Activated CD8-positive, alpha-beta memory T cell treated with anti-CD3 and anti-CD28 coated beads for 4 hours (primary cell): ENCODE data around the gene DLG2.
"Not testable (repeated sequence)": the region's sequence is repeated elsewhere in the genome, so short reads cannot be mapped to it uniquely, and the experiment has no call there.

Experiments
- DNase-seq, 2 donors: peaks; one replicate each; pipeline ENCODE4 v3.0.0-alpha.2; 2020; ENCODE audit warnings: low read depth in 2 of 2

DLG2 gene

DNA sequence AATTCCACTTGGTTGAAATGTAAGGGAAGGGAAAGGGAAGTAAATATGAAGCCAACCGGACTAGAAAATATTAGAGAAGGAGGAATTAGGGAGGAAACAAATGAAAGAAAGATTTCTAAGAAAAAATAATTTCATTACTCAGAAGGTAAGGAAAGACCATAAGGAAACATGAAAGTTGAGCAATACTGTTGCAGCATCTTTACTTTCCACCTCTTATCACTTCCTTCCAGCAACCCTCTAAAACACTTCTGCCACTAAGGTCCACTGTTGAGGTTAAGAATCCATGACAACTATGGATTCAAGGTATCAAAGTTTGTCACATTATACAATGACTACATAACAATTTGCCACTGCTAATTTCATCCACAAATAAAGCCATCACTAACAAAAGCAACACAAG is 308.6 kb downstream of the DLG2 start:
- DNase-seq = no peak

DNA sequence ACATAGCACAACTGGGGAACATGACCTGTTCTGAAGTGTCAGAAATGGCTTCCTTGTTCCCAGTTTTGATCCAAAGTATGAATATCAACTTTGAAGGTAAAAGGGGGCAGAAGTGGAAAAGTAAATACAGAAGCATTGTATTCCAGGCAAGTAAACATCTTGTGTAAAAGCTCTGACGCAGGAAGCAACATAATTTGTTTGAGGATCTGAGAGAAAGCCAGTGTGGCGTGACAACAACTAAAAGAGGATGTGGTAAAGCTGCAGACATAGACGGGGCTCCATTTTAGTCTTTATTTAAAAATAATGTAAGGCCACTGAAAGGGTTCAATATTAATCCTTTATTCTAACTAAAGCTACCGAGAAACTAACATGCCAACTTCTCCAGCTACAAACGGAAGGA is 310.2 kb downstream of the DLG2 start:
- DNase-seq = no peak

DNA sequence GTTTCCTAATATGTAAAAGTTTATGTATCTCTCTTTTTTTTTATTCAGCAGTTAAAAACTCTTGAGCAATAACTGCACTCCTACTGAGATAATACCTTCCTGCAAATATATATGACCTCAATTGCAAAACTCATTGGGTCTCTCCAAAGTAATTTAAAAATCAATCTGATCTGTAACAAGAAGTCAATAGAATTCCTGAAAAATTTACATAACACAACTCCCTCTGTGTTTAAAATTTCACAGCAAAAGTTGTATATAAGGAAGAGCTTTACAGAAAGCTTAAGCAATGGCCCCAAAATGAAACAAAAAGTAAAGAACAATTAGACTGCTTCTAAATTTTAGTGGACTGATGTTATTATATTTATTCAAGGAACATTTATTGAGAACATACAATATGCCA is 313.4 kb downstream of the DLG2 start:
- no peak for DNase-seq

DNA sequence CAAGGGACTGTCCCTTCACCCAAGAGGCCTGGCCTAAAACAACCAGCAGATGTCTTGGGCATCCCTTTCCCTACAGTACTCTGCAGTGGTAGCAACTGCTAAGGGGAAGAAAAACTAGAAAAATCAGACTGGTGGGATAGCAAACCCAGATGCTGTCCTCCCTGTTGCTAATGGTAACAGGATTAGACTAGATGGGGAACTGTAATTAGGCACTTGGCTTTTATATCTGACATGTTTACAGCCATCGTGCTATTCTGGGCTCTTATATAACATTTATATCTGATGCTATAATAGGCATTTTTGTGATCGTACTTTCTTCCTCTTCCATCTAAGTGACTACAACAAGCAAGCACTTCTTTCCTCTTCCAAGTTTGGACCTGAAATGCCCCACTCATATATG is 316.7 kb downstream of the DLG2 start:
- no peak for DNase-seq

DNA sequence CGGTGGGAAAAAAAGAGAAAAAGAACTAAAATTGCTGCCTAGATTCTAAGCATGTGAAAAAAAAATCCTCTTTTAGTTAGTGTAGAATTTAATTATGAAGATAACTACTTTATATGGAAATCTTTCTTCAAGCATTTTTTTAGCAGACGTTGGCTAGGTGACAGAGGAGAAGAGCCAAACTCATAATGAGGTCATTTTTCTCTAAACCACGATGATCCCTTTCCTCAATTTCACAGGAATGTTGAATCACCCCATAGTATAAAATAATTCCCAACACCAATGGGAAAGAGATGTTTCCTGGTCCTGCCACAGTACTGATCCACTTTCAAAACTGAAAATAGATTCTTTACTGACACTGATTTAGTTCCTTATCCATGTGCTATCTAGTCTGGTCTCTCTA is 319.8 kb downstream of the DLG2 start:
- DNase-seq = no peak

DNA sequence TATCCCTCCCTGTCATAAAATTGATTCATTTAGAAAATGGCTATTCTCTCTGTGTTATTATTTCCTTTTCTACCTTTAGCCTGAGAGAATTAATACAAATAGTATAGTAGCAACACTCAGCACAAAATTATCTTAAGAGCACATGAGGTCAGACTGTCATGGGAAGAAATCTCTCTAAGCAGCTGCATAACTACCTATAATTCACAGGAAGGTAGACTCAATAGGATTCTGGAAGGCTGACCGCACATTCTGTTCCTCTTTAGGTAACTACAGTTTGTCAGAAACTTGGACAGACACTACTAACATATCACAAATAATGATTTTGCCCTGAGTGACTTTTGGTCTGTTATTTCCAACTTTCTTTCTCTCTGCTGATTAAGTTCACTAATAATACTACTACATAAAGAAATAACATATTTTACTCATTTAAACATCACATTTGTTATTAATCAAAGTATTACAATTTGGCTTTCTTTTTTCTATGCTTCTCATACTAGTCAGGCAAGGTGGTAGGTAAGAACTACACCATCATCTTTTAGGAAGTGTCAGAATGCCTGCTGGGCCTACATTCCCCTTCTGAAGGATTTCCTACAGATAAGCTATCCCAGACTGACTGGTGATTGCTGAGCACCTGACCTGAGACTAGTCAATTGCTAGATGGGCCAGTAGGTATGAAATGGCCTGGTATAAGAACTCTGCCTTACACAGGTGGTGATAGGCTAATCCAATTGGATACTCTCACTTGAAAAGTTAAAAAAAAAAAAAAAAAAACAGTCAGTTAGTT is 325.1 kb downstream of the DLG2 start:
- DNase-seq = no peak

DNA sequence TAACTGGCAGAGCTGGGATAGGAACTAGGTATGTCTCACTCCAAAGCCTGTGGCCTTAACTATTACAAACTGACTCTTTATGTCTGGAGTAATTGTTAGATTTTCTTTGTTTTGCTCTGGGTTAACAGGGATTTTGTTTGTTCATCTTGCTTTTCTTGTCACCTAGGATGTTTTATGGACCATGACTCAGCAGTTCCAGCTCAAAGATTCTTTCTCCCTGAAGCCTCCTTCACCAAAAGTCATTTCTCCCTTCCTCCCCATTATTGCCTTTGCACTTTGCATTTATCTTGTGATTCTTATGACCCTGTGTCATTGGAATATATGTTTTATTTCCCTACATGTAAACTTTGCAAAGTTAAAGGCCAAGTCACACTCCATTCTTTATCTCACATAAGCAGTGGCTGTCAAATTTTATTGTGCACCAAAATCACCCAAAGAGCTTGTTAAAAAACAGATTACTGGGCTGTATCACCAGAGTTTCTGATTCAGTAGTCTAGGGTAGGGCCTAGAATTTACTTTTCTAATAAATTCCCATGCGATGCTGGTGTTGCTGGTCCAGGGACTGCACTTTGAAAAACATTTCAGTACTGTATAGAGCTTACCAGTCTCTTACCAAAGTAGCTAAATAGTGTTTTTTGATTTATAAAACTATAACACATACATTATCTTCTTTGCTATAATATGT is 327.7 kb downstream of the DLG2 start:
- DNase-seq = no peak

DNA sequence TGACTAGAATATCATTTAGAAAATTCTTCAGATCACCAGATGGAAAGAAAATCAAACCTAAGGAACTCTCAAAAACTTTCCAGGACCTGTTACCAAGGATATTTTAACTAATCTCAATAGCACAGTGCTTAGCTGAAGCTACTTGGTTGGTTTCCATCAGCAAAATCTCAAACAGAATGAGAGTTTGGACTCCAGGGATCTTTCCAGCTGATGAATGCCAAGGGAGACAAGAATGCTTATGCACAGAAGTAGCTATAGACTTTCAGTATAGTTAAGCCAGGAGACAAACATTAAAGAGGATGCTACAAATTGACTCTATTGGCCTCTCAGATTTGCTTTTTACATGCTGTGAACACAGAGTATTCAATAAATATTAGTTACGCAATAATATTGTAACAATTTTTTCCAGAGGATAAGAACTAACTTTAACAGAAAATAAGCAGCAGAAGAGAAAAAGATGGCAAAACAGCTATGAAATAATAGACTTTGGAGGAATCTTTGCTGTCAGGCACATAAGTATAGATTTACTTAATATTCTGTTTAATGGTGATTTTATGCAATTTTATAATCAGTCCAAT is 331.4 kb downstream of the DLG2 start:
- no peak for DNase-seq

DNA sequence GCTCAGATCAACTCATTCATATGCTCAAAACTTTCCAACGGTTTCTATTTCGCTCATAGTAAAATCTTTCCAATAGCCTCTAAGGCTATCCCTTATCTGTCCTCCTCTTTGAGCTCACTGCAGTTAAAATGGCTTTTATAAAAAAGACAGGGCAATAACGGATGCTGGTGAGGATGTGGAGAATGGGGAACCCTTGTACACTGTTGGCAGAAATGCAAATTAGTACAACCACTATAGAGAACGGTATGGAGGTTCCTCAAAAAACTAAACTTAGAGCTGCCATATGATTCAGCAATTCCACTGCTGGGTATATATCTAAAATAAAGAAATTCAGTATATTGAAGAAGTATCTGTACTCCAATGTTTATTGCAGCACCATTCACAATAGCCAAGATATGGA is 345.6 kb downstream of the DLG2 start:
- no peak for DNase-seq

DNA sequence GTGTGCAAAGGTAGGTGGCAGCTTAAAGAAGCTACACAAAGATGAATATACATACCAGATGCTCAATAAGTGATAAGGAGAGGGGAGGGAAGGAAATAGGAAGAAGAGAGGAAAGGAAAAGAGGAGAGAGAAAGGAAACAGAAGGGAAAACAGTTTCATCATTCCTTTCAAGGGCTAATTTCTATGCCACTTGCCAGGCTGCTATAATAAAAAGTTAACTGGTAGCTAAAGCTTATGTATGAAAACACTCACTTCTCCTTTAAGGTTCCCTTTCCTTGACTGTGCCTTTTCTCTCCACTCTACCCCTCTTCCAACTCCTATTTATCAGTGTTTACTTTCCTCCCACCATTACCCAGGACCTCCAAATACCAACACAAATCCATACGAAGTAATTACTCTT is 347.9 kb downstream of the DLG2 start:
- no peak for DNase-seq

DNA sequence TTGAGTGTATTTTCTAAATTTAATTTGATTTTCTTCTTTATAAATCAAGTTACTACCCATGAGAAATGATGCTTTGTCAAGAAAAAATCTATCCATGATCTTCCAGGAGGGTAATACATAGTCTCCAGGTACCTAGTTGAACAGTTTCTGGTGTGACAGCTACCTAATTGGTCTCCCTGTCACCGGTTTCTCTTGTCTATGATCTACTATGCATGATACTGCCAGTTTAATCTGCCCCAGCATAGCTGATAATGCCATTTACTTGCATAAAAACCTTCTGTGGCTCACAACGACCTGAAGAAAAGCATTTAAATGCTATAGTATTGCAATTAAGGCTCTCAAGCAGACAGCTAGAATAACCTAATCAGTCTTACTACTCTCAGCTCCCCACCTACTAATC is 349.5 kb downstream of the DLG2 start:
- no peak for DNase-seq

DNA sequence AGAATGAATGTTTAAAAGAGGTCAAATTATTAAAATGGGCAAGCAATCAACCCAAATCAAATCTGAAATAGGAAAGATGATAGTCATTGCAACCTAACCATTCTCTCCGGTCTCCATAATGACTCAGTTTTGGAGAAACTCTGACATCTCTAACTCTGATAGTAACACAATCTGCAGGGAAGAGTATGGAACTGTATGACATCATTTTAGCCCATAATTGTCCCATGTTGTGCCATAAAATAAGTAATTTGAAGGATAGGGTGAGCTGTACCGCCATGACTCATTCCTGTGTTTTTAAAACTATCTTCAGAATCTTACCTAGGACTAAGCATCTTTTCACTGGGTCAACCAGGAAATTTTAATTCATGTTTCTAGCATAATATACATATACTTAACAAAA is 350.8 kb downstream of the DLG2 start:
- DNase-seq = no peak

DNA sequence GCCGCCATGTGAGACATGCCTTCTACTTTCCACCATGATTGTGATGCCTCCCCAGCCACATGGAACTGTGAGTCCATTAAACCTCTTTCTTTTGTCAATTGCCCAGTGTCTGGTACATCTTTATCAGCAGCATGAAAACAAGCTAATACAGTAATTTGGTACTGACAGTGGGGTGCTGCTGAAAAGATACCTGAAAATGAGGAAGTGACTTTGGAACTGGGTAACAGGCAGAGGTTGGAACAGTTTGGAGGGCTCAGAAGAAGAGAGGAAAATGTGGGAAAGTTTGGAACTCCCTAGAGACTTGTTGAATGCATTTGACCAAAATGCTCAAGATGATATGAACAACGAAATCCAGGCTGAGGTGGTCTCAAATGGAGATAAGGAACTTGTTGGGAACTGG is 356.8 kb downstream of the DLG2 start:
- DNase-seq = not testable (repeated sequence)

DNA sequence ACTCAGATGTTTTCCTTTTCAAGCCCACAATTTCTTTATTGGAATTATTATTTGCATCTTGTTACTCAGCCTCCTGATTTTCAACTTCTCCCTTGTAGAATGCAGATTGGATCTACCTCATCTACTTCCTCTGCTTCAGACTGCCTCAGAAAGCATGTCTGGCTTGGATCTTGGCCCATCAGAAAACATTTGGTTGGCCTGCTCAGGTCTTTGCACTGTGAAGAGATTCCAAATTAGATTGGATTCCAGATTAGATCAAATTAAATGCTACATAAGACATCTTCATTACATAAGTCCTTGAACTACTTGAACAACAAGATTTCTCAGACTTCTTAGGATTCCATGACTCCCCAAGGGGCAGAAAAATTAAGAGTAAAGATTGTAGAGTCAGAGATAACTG is 358.0 kb downstream of the DLG2 start:
- DNase-seq = no peak

DNA sequence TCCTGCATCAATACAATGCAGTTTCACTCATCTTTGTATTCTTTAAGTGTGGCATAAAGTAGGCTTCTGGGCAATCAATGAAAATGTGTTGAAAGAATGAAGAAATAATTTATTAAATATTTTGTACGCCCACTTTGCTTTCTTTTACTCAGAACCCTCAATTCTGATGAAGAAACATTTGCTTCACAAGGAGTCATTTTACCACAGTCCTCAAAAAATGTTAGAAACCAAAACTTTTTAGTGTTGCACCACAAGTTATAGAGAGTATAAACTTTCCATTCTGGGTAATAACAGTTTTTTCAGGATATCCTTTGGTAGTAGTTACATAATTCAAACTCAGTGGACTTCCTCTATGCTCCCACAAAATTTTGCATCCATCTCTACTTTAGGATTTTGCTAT is 360.5 kb downstream of the DLG2 start:
- DNase-seq = no peak

DNA sequence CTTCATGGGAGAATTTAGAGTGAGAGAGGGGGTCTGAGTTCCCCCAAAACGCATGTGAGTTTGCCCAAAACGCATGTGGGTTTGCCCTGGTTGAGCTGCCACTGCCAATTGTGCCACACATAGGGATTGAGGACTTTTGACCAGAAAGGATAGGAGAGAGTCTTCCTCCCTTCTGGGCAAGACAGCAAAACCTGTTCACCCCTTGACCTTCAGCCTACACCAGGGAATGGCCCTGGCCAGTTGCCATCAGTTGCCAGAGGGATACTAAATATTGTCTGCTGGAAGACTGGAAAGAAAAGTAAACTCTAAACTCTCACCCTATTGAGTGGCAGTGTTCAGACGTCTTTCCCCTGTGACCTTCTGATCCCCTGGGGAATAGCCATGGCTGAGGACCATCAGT is 363.8 kb downstream of the DLG2 start:
- no peak for DNase-seq

DNA sequence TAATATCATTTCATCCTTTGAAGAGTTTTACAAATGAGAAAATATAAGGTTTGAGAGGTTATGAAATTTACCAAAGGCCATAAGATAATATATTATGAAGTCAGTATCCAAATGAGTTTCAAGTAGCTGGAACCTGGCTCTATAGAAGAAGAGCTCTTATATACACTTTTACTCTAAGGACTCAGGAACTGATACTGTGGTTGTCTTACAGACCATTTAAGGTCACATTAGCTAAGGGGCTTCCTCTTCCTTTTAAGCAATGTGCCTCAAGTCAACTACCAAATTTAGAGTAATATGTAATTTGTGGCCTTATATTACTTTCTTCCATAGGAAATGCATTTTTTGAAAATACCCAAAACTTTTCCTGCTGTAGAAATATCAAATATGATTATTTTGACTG is 369.3 kb downstream of the DLG2 start:
- no peak for DNase-seq

DNA sequence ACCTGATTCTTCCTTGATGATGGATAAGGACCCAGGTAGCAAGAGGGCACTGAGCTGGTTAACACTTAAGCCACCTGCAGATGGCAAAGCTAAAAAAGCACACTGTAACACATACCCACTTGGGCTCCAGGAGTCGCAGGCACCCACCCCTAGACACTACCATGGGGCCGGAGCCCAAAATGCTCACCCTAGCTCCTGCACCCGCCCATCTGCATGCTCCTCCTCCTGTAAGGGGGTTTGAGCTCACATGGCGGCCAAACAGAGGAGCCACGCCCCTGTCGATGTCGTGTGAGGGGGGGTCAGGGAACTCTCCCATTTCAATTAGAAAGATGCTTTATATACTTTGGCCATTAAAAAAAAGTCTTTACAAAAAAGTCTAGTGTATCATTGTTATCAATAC is 370.7 kb downstream of the DLG2 start:
- DNase-seq = no peak

DNA sequence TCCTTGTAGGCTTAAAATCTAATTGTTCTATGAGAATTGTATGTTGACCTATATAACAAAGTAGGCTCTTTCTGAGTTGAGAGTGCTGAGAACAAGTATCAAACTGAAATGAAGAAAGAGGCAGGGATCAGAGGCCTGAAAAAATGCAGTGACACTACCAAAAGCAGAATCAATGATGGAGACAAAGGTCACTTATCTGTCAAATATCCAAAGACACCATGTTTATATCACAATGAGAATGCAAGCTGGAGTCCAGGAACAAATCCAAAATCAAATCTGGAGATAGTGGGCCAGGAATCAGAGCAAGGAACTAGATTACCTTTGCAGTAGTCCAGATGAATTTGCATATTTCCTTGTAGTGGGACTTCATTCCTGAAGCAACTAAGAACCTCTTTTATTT is 377.7 kb downstream of the DLG2 start:
- no peak for DNase-seq

DNA sequence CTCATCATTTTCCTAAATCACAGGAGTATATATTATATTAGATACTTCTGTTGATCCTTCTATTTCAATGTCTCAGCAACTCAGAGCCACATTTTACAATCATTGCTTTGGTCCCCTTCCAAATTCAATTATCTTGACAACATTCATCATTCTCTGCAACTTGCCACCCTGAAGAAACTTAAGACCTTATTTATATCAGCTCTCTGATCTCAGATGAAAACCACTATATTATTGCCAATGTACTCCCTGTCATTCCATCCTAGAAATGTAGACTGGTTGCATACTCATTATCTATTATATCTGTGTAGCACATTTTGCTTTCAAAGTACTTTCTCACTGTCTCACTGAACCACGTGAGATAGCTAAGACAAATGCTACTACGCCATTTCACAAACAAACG is 379.3 kb downstream of the DLG2 start:
- no peak for DNase-seq

DNA sequence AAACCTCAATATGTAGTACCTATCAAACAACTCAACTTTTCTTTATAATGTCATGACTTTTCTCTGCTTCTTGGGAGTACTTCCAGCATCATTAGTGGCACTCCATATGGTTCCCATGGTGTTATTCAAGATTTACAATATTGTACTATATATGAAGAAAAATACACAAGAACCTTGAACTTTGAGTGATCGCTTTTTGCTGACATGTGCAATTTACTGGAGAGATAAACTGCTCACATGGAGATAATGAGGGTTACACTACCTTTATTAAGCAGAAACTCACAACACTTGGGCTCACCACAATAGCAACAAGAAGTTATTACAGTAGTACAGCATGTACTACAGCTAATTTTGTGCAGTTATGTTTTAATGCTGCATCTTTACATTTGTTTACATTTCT is 388.2 kb downstream of the DLG2 start:
- DNase-seq = no peak

DNA sequence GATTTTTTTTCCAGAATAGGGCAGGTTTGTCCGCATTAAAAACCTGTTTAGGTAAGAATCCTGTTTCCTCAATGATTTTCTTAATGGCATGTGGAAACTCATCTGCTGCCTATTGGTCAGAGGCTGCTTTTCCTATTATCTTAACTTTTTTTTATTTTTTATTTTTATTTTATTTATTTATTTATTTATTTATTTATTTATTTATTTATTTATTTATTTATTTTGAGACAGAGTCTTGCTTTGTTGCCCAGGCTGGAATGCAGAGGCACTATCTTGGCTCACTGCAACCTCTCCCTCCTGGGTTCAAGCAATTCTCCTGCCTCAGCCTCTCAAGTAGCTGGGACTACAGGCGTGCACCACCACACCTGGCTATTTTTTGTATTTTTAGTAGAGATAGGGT is 389.1 kb downstream of the DLG2 start:
- not testable (repeated sequence) for DNase-seq

DNA sequence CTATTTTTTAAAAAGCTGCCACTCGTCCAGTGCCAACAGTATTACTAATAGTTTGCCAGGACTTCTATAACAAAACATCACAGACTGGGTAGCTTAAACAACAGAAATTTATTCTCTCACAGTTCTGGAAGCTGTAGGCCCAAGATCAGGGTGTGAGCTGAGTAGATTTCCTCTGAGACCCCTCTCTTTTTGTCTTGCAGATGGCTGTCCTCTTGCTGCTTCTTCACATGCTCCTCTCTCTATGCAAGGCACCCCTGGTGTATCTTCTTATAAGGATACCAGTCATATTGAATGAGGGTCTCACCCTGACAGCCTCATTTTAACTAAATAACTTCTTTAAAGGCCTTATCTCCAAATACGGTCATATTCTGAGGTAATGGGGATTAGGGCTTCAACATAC is 390.9 kb downstream of the DLG2 start:
- no peak for DNase-seq
